ENCODE results near the gene YIPF3. TPM values are rescaled to one million over a fixed set of nuclear protein-coding genes. Genes with fewer than 3 reads are reported as not detected.

Gene YIPF3
- total and polyA plus RNA-seq, 9 of the 15 experiments (the other 6 are each of a cell fraction or from before 2014, with no cell fraction given): 27.5 to 75.3 (median 57.6) TPM

GRCh38 chr6:43477235-43478007, 39.3 kb downstream of the YIPF3 start, which contains the start of gene TJAP1 (continued):
- TF ChIP-seq ZNF511 (CRISPR knock-in tag; IDR thresholded peaks at IDR 0.05) (peak; percentile 36; the same call in 1 of the 2 replicates), KHSRP (IDR thresholded peaks at IDR 0.05) (no peak), TFAP4 (CRISPR knock-in tag; IDR thresholded peaks at IDR 0.05; ENCODE audit: borderline replicate concordance) (peak; percentile 97), ZBTB2 (IDR thresholded peaks at IDR 0.05) (peak; percentile 66; the same call in 1 of the 2 replicates), ZSCAN32 (CRISPR knock-in tag; IDR thresholded peaks at IDR 0.05) (no peak), CREBBP (IDR thresholded peaks at IDR 0.05; ENCODE audit: low read depth, low read length) (no peak), PTTG1 (tag; IDR thresholded peaks at IDR 0.05; ENCODE audit: low read depth) (no peak), NFXL1 (CRISPR knock-in tag; IDR thresholded peaks at IDR 0.05) (no peak), POLR2AphosphoS5 (IDR thresholded peaks at IDR 0.05; ENCODE audit: control insufficient read depth, insufficient read depth, low read depth, low read length) (peak; percentile 98), EP300 (IDR thresholded peaks at IDR 0.05; ENCODE audit: low read length) (peak; percentile 22; the same call in 1 of the 2 replicates), CREM (IDR thresholded peaks at IDR 0.05; ENCODE audit: low read depth) (peak; percentile 93), SMARCA4 (IDR thresholded peaks at IDR 0.05) (peak; percentile 1; the same call in 1 of the 2 replicates), TEAD1 (CRISPR knock-in tag; IDR thresholded peaks at IDR 0.05) (no peak), RCOR1 (IDR thresholded peaks at IDR 0.05; ENCODE audit: borderline replicate concordance in 1 of 2, low read depth in 2 of 2, low read length in 2 of 2) (no peak), DEAF1 (CRISPR knock-in tag; IDR thresholded peaks at IDR 0.05) (no peak), CHD2 (IDR thresholded peaks at IDR 0.05; ENCODE audit: low read depth, low read length) (peak; percentile 55), SRSF1 (IDR thresholded peaks at IDR 0.05; ENCODE audit: low read depth, low read length) (no peak), ZNF395 (CRISPR knock-in tag; IDR thresholded peaks at IDR 0.05) (no peak)
- TF ChIP-seq, protein P1, sequence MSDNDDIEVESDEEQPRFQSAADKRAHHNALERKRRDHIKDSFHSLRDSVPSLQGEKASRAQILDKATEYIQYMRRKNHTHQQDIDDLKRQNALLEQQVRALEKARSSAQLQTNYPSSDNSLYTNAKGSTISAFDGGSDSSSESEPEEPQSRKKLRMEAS (CRISPR knock-in tag; IDR thresholded peaks at IDR 0.05): 0 out of 2 replicates have a peak, but pooled peaks have one; percentile 11
- TF ChIP-seq, protein P2, sequence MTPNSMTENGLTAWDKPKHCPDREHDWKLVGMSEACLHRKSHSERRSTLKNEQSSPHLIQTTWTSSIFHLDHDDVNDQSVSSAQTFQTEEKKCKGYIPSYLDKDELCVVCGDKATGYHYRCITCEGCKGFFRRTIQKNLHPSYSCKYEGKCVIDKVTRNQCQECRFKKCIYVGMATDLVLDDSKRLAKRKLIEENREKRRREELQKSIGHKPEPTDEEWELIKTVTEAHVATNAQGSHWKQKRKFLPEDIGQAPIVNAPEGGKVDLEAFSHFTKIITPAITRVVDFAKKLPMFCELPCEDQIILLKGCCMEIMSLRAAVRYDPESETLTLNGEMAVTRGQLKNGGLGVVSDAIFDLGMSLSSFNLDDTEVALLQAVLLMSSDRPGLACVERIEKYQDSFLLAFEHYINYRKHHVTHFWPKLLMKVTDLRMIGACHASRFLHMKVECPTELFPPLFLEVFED (CRISPR knock-in tag; conservative IDR thresholded peaks at IDR 0.05): 0 out of 2 replicates have a peak, but pooled peaks have one; percentile 7
